ENCODE measurements around the gene EPS15. TPM values are rescaled to one million over a fixed set of nuclear protein-coding genes. Genes with fewer than 3 reads are reported as not detected.

The EPS15 gene
- total and polyA plus RNA-seq, 8 donors: 9.9 to 42.0 (median 25.3) TPM

DNA sequence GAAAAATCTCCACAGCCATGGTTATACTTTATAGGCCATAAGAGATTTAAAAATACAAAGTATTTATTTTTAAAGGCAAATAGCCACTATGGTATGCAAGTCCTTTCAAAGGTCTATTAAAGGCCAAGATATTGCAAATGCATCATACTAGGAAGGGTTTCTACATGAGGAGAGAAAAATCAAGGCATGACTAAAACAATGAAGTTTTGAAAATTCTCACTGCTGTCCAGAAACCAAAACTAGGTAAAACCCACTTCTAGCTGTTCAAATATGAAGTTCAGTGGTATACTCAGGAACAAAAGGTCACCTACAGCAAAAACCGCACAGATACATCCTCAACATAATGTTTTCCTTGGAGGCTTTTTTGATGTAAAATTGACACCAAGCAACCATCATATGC, 75.0 kb downstream of the EPS15 start:
- TF ChIP-seq, protein P1, sequence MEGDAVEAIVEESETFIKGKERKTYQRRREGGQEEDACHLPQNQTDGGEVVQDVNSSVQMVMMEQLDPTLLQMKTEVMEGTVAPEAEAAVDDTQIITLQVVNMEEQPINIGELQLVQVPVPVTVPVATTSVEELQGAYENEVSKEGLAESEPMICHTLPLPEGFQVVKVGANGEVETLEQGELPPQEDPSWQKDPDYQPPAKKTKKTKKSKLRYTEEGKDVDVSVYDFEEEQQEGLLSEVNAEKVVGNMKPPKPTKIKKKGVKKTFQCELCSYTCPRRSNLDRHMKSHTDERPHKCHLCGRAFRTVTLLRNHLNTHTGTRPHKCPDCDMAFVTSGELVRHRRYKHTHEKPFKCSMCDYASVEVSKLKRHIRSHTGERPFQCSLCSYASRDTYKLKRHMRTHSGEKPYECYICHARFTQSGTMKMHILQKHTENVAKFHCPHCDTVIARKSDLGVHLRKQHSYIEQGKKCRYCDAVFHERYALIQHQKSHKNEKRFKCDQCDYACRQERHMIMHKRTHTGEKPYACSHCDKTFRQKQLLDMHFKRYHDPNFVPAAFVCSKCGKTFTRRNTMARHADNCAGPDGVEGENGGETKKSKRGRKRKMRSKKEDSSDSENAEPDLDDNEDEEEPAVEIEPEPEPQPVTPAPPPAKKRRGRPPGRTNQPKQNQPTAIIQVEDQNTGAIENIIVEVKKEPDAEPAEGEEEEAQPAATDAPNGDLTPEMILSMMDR (IDR thresholded peaks at IDR 0.05): no peak
- ATAC-seq (no peak), FAIRE-seq (no peak), DNase-seq (no peak)
- no peak overlapping the region for H3K27ac ChIP-seq
- H3K27me3 ChIP-seq: no peaks in the 10 kb centered on the region
- 85 to 96% methylated on average over 1 of the region's 1 CpG for WGBS, 2 donors
- H3K4me3 ChIP-seq: no peak overlapping the region
- intact Hi-C loops (cut with DNase I): no loop called here
- no peaks in the 10 kb centered on the region for H3K4me1 ChIP-seq
- no peaks in the 10 kb centered on the region for H3K9me3 ChIP-seq
- H3K36me3 ChIP-seq: peaks cover 0 to 2% (median 0%) of the 10 kb centered on the region in 3 donors

DNA sequence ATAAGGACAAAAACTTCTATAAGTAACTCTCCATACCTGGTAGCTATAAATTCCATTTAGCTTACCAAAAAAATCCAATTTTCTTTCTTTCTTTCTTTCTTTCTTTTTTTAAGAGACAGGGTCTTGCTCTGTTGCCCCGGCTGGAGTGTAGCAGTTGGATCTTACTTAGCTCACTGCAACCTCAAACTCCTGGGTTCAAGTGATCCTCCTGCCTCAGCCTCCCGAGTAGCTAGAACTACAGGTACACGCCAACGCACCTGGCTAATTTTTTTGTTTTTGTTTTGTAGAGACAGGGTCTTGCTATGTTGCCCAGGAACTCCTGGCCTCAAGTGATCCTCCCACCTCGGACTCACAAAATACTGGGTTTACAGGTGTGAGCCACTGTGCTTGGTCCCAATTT, 75.5 kb downstream of the EPS15 start:
- H3K4me1 ChIP-seq: no peaks in the 10 kb centered on the region
- H3K27ac ChIP-seq: no peak overlapping the region
- 96 to 98% methylated on average over 5 of the region's 5 CpGs for WGBS, 2 donors
- ATAC-seq: no peak
- intact Hi-C loops (cut with DNase I): no loop called here
- H3K36me3 ChIP-seq: peaks cover 0 to 2% (median 0%) of the 10 kb centered on the region in 3 donors
- no peaks in the 10 kb centered on the region for H3K9me3 ChIP-seq
- TF ChIP-seq, protein P1 (IDR thresholded peaks at IDR 0.05): no peak
- FAIRE-seq: no peak
- DNase-seq: no peak
- H3K4me3 ChIP-seq: no peak overlapping the region
- no peaks in the 10 kb centered on the region for H3K27me3 ChIP-seq

DNA sequence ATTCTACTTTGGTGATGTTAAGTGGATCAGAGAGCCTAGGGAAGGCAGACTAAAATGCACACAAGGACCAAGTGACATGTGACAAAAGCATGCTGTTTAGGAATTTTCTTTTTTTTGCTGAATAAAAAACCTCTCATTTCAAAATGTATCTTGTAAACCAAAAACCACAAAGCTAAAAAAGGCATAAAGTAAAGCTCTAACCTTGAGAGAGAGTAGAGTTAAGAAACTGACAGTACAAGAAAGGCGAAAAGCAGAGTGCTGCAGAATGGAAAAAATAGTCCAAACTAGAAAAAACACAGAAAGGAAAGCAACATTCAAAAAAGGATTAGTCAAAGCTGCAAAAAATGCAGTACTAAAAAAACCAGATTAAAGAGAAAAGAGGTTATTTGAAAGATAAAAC, 76.5 kb downstream of the EPS15 start:
- 87 to 90% methylated on average over 1 of the region's 1 CpG for WGBS, 2 donors
- no peak for ATAC-seq
- no peak for FAIRE-seq

DNA sequence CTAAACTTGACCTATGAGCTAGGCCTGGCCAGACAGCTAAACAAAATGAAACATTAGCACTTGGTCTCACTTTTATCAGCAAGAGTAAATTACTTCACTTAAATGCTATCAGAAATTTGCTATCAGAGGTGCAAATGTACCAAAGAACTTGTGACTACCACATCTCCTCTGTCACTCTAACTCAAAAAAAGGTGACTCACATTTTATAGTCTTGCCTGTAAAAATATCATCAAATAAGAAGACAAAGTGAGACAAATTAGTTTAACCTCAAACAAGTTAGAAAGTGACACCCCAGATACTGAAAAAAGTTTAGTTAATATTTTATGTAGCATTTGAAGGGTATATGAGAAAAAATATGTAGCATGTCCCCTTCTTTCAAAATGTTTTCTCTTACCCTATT, 76.9 kb downstream of the EPS15 start:
- Histone ChIP-seq H3K4me1 (no peaks in the 10 kb centered on the region), H3K27ac (no peak overlapping the region), H3K36me3 (peaks cover 0 to 2% (median 0%) of the 10 kb centered on the region in 3 donors), H3K9me3 (no peaks in the 10 kb centered on the region), H3K27me3 (no peaks in the 10 kb centered on the region), H3K4me3 (no peak overlapping the region)
- DNase-seq (no peak), FAIRE-seq (no peak), ATAC-seq (no peak)
- intact Hi-C loops (cut with DNase I): no loop called here
- TF ChIP-seq, protein P1 (IDR thresholded peaks at IDR 0.05): no peak

More for the DNA sequence above, 76.5 kb downstream of the EPS15 start:
- Histone ChIP-seq H3K27ac (no peak overlapping the region), H3K27me3 (no peaks in the 10 kb centered on the region), H3K4me3 (no peak overlapping the region), H3K36me3 (peaks cover 0 to 2% (median 0%) of the 10 kb centered on the region in 3 donors), H3K9me3 (no peaks in the 10 kb centered on the region), H3K4me1 (no peaks in the 10 kb centered on the region)
- intact Hi-C loops (cut with DNase I): no loop called here
- DNase-seq: no peak
- TF ChIP-seq, protein P1 (IDR thresholded peaks at IDR 0.05): no peak

DNA sequence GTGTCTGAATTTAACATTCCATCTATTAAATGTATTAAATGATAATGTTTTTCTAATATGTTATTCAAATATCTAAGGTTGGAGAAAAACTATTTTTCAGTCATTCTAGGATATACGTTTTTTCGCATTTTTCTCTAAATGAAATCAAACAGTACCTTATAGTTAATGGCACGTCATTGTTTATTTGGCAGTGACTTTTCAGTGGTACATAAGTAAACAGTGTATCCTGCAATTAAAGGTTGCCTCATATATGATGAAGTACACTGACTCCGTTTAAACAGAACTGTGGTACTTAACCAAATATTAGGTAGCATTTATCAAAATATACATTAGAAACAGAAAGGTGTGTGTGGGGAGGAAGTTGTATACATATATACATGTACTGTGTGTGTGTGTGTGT, 79.2 kb downstream of the EPS15 start:
- DNase-seq: no peak
- ATAC-seq: no peak
- intact Hi-C loops (cut with DNase I): no loop called here
- TF ChIP-seq, protein P1 (IDR thresholded peaks at IDR 0.05): no peak
- Histone ChIP-seq H3K4me3 (no peak overlapping the region), H3K27me3 (no peaks in the 10 kb centered on the region), H3K4me1 (no peaks in the 10 kb centered on the region), H3K27ac (no peak overlapping the region), H3K36me3 (peaks cover 0 to 2% (median 0%) of the 10 kb centered on the region in 3 donors), H3K9me3 (no peaks in the 10 kb centered on the region)
- FAIRE-seq: no peak
- 78 to 81% methylated on average over 4 of the region's 4 CpGs for WGBS, 2 donors

Measured in pancreas (tissue), 10 donors.